Nephron progenitor cell (in vitro differentiated cells): ENCODE results near the gene TMPRSS7.
A peak's percentile ranks its signal among the peaks of the same experiment; 100 is the strongest.

ENCODE experiments used
- DNase-seq: peaks from one replicate; pipeline ENCODE4 v3.0.0; 2021
- H3K27ac Mint-ChIP-seq: 2 replicates; pipeline ENCODE4 v1.8.0; 2021; ENCODE audit warnings: mild to moderate bottlenecking, moderate library complexity, mixed read lengths
- H3K27me3 Mint-ChIP-seq: 2 replicates; pipeline ENCODE4 v1.8.0; 2021; ENCODE audit warnings: mild to moderate bottlenecking, low read depth, mixed read lengths; ENCODE audit not compliant: poor library complexity
- H3K36me3 Mint-ChIP-seq: 2 replicates; pipeline ENCODE4 v1.8.0; 2021; ENCODE audit warnings: low read depth, mixed read lengths
- H3K4me1 Mint-ChIP-seq: 2 replicates; pipeline ENCODE4 v1.8.0; 2021; ENCODE audit warnings: mixed read lengths
- H3K4me3 Mint-ChIP-seq: 2 replicates; pipeline ENCODE4 v1.8.0; 2021; ENCODE audit warnings: mild to moderate bottlenecking, moderate library complexity, mixed read lengths
- H3K9me3 Mint-ChIP-seq: 2 replicates; pipeline ENCODE4 v1.8.0; 2021; ENCODE audit warnings: mild to moderate bottlenecking, moderate library complexity, mixed read lengths
- TF ChIP-seq, protein P1 (sequence below): fragments of 200-600 bp; sonication (generic); IDR thresholded peaks from 2 replicates; pipeline ENCODE4 v1.5.0; 2021; ENCODE audit warnings: antibody characterized with exemption

TMPRSS7 gene

GRCh38 chr3:112127522-112128494 is 93.3 kb downstream of the TMPRSS7 start:
- no peak for DNase-seq
- Mint-ChIP-seq H3K36me3 (peaks cover 53% of the 10 kb centered on the region), H3K4me1 (peaks cover 76% of the 10 kb centered on the region), H3K4me3 (no peak overlapping the region), H3K9me3 (no peaks in the 10 kb centered on the region), H3K27me3 (no peaks in the 10 kb centered on the region), H3K27ac (peak overlapping the region; percentile 71)
- TF ChIP-seq, protein P1, sequence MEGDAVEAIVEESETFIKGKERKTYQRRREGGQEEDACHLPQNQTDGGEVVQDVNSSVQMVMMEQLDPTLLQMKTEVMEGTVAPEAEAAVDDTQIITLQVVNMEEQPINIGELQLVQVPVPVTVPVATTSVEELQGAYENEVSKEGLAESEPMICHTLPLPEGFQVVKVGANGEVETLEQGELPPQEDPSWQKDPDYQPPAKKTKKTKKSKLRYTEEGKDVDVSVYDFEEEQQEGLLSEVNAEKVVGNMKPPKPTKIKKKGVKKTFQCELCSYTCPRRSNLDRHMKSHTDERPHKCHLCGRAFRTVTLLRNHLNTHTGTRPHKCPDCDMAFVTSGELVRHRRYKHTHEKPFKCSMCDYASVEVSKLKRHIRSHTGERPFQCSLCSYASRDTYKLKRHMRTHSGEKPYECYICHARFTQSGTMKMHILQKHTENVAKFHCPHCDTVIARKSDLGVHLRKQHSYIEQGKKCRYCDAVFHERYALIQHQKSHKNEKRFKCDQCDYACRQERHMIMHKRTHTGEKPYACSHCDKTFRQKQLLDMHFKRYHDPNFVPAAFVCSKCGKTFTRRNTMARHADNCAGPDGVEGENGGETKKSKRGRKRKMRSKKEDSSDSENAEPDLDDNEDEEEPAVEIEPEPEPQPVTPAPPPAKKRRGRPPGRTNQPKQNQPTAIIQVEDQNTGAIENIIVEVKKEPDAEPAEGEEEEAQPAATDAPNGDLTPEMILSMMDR, result no peak

- peaks cover 48% of the 10 kb centered on the region for H3K36me3 Mint-ChIP-seq
- H3K9me3 Mint-ChIP-seq, result no peaks in the 10 kb centered on the region
- H3K27me3 Mint-ChIP-seq, result no peaks in the 10 kb centered on the region
- peak overlapping the region; percentile 52 for H3K27ac Mint-ChIP-seq
- H3K4me1 Mint-ChIP-seq, result peaks cover 77% of the 10 kb centered on the region
- TF ChIP-seq, protein P1, result no peak
- DNase-seq, result no peak
- no peak overlapping the region for H3K4me3 Mint-ChIP-seq
Measured at GRCh38 chr3:112128843-112129727, 94.5 kb downstream of the TMPRSS7 start.

- H3K36me3 Mint-ChIP-seq, result peaks cover 48% of the 10 kb centered on the region
- no peaks in the 10 kb centered on the region for H3K27me3 Mint-ChIP-seq
- H3K4me3 Mint-ChIP-seq, result no peak overlapping the region
- TF ChIP-seq, protein P1, result no peak
- H3K9me3 Mint-ChIP-seq, result no peaks in the 10 kb centered on the region
- peak overlapping the region; percentile 31 for H3K27ac Mint-ChIP-seq
- peaks cover 75% of the 10 kb centered on the region for H3K4me1 Mint-ChIP-seq
- DNase-seq, result no peak
Measured at GRCh38 chr3:112129925-112130637, 95.5 kb downstream of the TMPRSS7 start.

DNA sequence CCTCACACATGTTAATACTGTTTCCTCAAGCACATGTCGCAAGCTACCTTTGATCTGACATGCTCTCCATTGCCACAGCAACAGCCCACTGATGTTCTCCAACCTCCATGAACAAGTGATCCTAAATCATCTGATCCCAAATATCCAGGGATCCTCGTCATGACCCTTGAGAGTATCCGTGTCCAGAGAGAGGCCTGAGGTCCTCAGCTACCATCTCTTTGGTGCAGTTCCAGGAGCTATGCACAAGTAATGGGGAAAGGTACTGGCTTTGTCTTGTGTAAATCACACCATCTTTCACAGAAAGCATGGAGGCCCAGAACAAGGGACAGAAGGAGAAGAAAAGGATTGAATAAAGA is 96.1 kb downstream of the TMPRSS7 start:
- Mint-ChIP-seq H3K9me3 (no peaks in the 10 kb centered on the region), H3K36me3 (peaks cover 48% of the 10 kb centered on the region), H3K27ac (no peak overlapping the region), H3K4me3 (no peak overlapping the region), H3K27me3 (no peaks in the 10 kb centered on the region), H3K4me1 (peaks cover 75% of the 10 kb centered on the region)
- TF ChIP-seq, protein P1, result no peak
- no peak for DNase-seq
